PC-9 (cell line): Measurements from ENCODE around the gene ARID4A.

Source experiments
- EZH2 ChIP-seq: fragments of 200-600 bp; sonication (generic); IDR thresholded peaks from 2 replicates; pipeline ENCODE4 v1.8.0; 2017; ENCODE audit warnings: antibody characterized with exemption, low read depth
- TF ChIP-seq, protein P1 (sequence below): fragments of 200-600 bp; sonication (generic); conservative IDR thresholded peaks from 2 replicates; pipeline ENCODE4 v1.6.1; 2017; ENCODE audit warnings: mixed run types, antibody characterized with exemption, mild to moderate bottlenecking, moderate library complexity

DNA sequence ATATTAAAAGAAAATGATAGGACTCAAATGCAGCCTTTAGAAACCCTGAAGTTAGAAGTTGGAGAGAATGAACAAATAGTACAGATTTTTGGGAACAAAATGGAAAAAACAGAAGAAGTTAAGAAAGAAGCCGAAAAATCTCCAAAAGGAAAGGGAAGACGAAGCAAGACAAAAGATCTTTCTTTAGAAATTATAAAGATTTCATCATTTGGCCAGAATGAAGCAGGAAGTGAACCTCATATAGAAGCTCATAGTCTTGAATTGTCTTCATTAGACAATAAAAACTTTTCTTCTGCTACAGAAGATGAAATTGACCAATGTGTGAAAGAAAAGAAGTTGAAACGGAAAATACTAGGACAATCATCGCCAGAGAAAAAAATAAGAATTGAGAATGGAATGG is 66.0 kb downstream of the ARID4A start:
- TF ChIP-seq, protein P1, sequence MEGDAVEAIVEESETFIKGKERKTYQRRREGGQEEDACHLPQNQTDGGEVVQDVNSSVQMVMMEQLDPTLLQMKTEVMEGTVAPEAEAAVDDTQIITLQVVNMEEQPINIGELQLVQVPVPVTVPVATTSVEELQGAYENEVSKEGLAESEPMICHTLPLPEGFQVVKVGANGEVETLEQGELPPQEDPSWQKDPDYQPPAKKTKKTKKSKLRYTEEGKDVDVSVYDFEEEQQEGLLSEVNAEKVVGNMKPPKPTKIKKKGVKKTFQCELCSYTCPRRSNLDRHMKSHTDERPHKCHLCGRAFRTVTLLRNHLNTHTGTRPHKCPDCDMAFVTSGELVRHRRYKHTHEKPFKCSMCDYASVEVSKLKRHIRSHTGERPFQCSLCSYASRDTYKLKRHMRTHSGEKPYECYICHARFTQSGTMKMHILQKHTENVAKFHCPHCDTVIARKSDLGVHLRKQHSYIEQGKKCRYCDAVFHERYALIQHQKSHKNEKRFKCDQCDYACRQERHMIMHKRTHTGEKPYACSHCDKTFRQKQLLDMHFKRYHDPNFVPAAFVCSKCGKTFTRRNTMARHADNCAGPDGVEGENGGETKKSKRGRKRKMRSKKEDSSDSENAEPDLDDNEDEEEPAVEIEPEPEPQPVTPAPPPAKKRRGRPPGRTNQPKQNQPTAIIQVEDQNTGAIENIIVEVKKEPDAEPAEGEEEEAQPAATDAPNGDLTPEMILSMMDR = no peak
- TF ChIP-seq EZH2 = no peak
